Ureter (tissue), 1 donor: ENCODE data around the gene JADE2. TPM values are rescaled to one million over a fixed set of nuclear protein-coding genes. Genes with fewer than 3 reads are reported as not detected.
"Not testable (repeated sequence)": the region's sequence is repeated elsewhere in the genome, so short reads cannot be mapped to it uniquely, and the experiment has no call there.

Experiments used
- DNase-seq: peaks from one replicate; pipeline ENCODE4 v3.0.0-alpha.2; 2020; ENCODE audit warnings: low spot score
- total RNA-seq: library from RNA; stranded (reverse); gene quantifications from one replicate; pipeline ENCODE4 v1.2.4, GENCODE V29; 2023
- donor health status: DM: yes; HTN: yes; CAD: no.

Gene JADE2
- total RNA-seq, 1 donor from 2014 or later = 68.7 TPM

- no peak for DNase-seq
Observed at GRCh38 chr5:134551901-134552300, 26.4 kb downstream of the JADE2 start.

GRCh38 chr5:134552301-134552700, 26.8 kb downstream of the JADE2 start:
- DNase-seq = peak; percentile 56

GRCh38 chr5:134552716-134553115, 27.2 kb downstream of the JADE2 start:
- DNase-seq = not testable (repeated sequence)

- no peak for DNase-seq
Observed at GRCh38 chr5:134553821-134554267, 28.4 kb downstream of the JADE2 start.

- peak; percentile 80 for DNase-seq
Observed at GRCh38 chr5:134554319-134555222, 29.1 kb downstream of the JADE2 start.

- no peak for DNase-seq
Observed at GRCh38 chr5:134555223-134555889, 29.9 kb downstream of the JADE2 start.

- DNase-seq = no peak
Observed at GRCh38 chr5:134555890-134556311, 30.4 kb downstream of the JADE2 start.

GRCh38 chr5:134556588-134556987, 31.1 kb downstream of the JADE2 start:
- DNase-seq = not testable (repeated sequence)

- DNase-seq = no peak
Observed at GRCh38 chr5:134556994-134557393, 31.5 kb downstream of the JADE2 start.

GRCh38 chr5:134559672-134560071, 34.2 kb downstream of the JADE2 start:
- no peak for DNase-seq

GRCh38 chr5:134560698-134561097, 35.2 kb downstream of the JADE2 start:
- no peak for DNase-seq

- DNase-seq = no peak
Observed at GRCh38 chr5:134561871-134562296, 36.4 kb downstream of the JADE2 start.

- DNase-seq = no peak
Observed at GRCh38 chr5:134563221-134563620, 37.8 kb downstream of the JADE2 start.

- no peak for DNase-seq
Observed at GRCh38 chr5:134563962-134564361, 38.5 kb downstream of the JADE2 start.

GRCh38 chr5:134564396-134564795, 38.9 kb downstream of the JADE2 start:
- DNase-seq = no peak

- no peak for DNase-seq
Observed at GRCh38 chr5:134565791-134566740, 40.6 kb downstream of the JADE2 start.

- no peak for DNase-seq
Observed at GRCh38 chr5:134566741-134567221, 41.3 kb downstream of the JADE2 start.

GRCh38 chr5:134567641-134568336, 42.3 kb downstream of the JADE2 start:
- no peak for DNase-seq

GRCh38 chr5:134568337-134568700, 42.8 kb downstream of the JADE2 start:
- no peak for DNase-seq

GRCh38 chr5:134568761-134569695, 43.6 kb downstream of the JADE2 start:
- peak; percentile 71 for DNase-seq
